Spleen (tissue), 7 donors: ENCODE data around the gene DEAF1.

Source experiments
- POLR2A ChIP-seq, 3 donors: fragments of 450-650 bp; IDR thresholded peaks; one replicate each; pipeline ENCODE4 v1.5.1; 2017; ENCODE audit warnings: antibody characterized with exemption in 3 of 3, mild to moderate bottlenecking in 1 of 3
- TF ChIP-seq, protein P1 (sequence below), 11 experiments: fragments of 200-600 bp in 7 of 11; fragments of 450-650 bp in 4 of 11; sonication (generic) in 4 of 11; IDR thresholded peaks in 8 of 11; conservative IDR thresholded peaks in 3 of 11; 1 replicate in 7 of 11; 2 replicates in 4 of 11; pipeline versions ENCODE4 v1.4.0 to v1.8.0; 2016 to 2021; ENCODE audit warnings: antibody characterized with exemption in 11 of 11, inconsistent platforms in 4 of 11, mild to moderate bottlenecking in 1 of 11
- donor health status: DM: no; HTN: no; CAD: no; lungs with moderate emphysema.
- donor health status: DM: no; HTN: no; CAD: no.
- donor health status: DM: no; HTN: no; CAD: no.

GRCh38 chr11:737366-737765 lies 42.3 kb upstream of the DEAF1 start:
- TF ChIP-seq, protein P1, sequence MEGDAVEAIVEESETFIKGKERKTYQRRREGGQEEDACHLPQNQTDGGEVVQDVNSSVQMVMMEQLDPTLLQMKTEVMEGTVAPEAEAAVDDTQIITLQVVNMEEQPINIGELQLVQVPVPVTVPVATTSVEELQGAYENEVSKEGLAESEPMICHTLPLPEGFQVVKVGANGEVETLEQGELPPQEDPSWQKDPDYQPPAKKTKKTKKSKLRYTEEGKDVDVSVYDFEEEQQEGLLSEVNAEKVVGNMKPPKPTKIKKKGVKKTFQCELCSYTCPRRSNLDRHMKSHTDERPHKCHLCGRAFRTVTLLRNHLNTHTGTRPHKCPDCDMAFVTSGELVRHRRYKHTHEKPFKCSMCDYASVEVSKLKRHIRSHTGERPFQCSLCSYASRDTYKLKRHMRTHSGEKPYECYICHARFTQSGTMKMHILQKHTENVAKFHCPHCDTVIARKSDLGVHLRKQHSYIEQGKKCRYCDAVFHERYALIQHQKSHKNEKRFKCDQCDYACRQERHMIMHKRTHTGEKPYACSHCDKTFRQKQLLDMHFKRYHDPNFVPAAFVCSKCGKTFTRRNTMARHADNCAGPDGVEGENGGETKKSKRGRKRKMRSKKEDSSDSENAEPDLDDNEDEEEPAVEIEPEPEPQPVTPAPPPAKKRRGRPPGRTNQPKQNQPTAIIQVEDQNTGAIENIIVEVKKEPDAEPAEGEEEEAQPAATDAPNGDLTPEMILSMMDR (IDR thresholded peaks at IDR 0.05 in 8 of 11, conservative IDR thresholded peaks at IDR 0.05 in 3 of 11) = no peak
- no peak for TF ChIP-seq POLR2A (IDR thresholded peaks at IDR 0.05)
